NT2/D1 (cell line): Measurements from ENCODE around the gene FMNL2.

Experiments
- YY1 ChIP-seq: IDR thresholded peaks from 2 replicates; pipeline ENCODE4 v1.6.1; 2011; ENCODE audit not compliant: insufficient read length, insufficient read depth
- ZNF274 ChIP-seq: IDR thresholded peaks from 2 replicates; pipeline ENCODE4 v1.6.1; 2011; ENCODE audit warnings: mild to moderate bottlenecking, low read depth, low read length

DNA sequence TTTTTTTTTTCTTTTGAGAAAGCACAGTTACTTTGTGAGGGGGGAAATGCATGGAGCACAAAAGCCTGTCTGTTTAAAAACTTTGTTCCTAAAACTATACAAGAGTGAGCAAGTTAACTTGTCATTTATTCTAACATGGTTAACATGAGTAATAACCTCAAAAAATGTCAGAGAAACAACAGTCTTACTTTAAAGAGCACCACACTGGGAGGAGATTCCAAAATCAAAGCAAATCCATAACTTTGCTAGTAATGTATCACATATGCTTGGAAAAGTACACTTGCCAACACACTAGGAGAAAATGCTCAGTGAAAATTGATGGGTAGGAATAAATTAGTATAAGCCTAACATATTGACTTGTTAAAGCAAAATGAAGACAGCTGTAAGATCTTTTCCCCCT lies 225.2 kb downstream of the FMNL2 start:
- TF ChIP-seq YY1: no peak
- TF ChIP-seq ZNF274: no peak
